Smooth muscle cell (in vitro differentiated cells): ENCODE results near the gene TMEM132E. TPM values are rescaled to one million over a fixed set of nuclear protein-coding genes. Genes with fewer than 3 reads are reported as not detected.

Experiments used
- DNase-seq: peaks from one replicate; lab custom pipeline; 2025; ENCODE audit not compliant: unreplicated experiment; lab: John Stamatoyannopoulos, UW
- H2AFZ ChIP-seq: fragments of 200-600 bp; sonication (generic); 2 replicates; pipeline ENCODE4 v1.6.0; 2016; ENCODE audit warnings: antibody characterized with exemption, low read depth, mild to moderate bottlenecking
- H3F3A ChIP-seq: fragments of 200-600 bp; sonication (generic); 2 replicates; pipeline ENCODE4 v1.6.0; 2017; ENCODE audit warnings: antibody characterized with exemption, low read depth
- H3K27ac ChIP-seq: fragments of 200-600 bp; sonication (generic); 2 replicates; pipeline ENCODE4 v1.5.1; 2016; ENCODE audit warnings: low read depth, mild to moderate bottlenecking
- H3K27me3 ChIP-seq: fragments of 200-600 bp; sonication (generic); 2 replicates; pipeline ENCODE4 v1.6.1; 2016; ENCODE audit warnings: low read depth, mild to moderate bottlenecking
- H3K36me3 ChIP-seq: fragments of 200-600 bp; sonication (generic); 2 replicates; pipeline ENCODE4 v1.5.1; 2016; ENCODE audit warnings: low read depth
- H3K4me1 ChIP-seq: fragments of 200-600 bp; sonication (generic); 2 replicates; pipeline ENCODE4 v1.5.1; 2016; ENCODE audit warnings: low read depth
- H3K4me2 ChIP-seq: fragments of 200-600 bp; sonication (generic); 2 replicates; pipeline ENCODE4 v1.6.0; 2016; ENCODE audit warnings: mild to moderate bottlenecking
- H3K4me3 ChIP-seq: fragments of 200-600 bp; sonication (generic); 2 replicates; pipeline ENCODE4 v1.5.1; 2016; ENCODE audit warnings: mild to moderate bottlenecking
- H3K79me2 ChIP-seq: fragments of 200-600 bp; sonication (generic); 2 replicates; pipeline ENCODE4 v1.6.0; 2016; ENCODE audit warnings: low read depth, mild to moderate bottlenecking
- H3K9ac ChIP-seq: fragments of 200-600 bp; sonication (generic); 2 replicates; pipeline ENCODE4 v1.6.0; 2016; ENCODE audit warnings: low read depth
- H3K9me3 ChIP-seq: fragments of 200-600 bp; sonication (generic); replicated peaks from 2 replicates; pipeline ENCODE4 v1.5.1; 2016; ENCODE audit warnings: low read depth
- H4K20me1 ChIP-seq: fragments of 200-600 bp; sonication (generic); 2 replicates; pipeline ENCODE4 v1.6.0; 2016; ENCODE audit warnings: low read depth
- WGBS: methylation state at CpG from one replicate; pipeline ENCODE4 v1.1.7; 2016; ENCODE audit warnings: low lambda C conversion rate; 5-methylcytosine and 5-hydroxymethylcytosine counted together
- polyA plus RNA-seq: library from polyadenylated mRNA; unstranded; fragments of >200 nt; fragmentation: Nextera tagmentation; extraction: Ambion mirVana; gene quantifications from 2 replicates; pipeline ENCODE4 v1.2.1, GENCODE V29; 2016
- total RNA-seq: library from RNA; depleted of rRNA; stranded (reverse); fragments of >200 nt; gene quantifications from 2 replicates; pipeline ENCODE4 v1.2.3, GENCODE V29; 2014
- TF ChIP-seq, protein P1 (sequence below): fragments of 200-600 bp; sonication (generic); IDR thresholded peaks from 2 replicates; pipeline ENCODE4 v1.5.1; 2017; ENCODE audit warnings: borderline replicate concordance, mild to moderate bottlenecking, antibody characterized with exemption; ENCODE audit not compliant: insufficient read depth, poor library complexity, severe bottlenecking

TMEM132E gene
- total and polyA plus RNA-seq, 2 experiments from 2014 or later, result 0.13 to 0.17 TPM

DNA sequence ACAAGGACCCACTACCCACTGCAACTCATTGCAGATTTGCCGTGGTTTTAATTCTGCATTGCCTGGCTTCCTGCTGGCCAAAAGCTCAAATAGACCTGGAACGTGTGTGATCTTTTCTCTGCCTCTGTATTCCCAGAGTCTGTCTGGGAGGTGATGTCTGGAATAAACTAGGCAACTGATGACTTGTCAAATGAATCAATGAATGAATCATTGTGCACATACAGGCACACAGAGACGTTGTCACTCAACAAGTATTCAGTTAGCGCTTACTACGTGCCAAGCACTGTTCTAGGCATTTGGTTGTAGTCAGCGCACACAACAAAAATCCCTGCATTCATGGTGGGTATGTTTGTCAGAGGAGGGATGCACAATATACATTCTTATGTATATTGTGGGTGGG lies 8.9 kb downstream of the TMEM132E start:
- Histone ChIP-seq H3K9ac (no peak overlapping the region), H3F3A (no peaks in the 10 kb centered on the region), H3K79me2 (no peaks in the 10 kb centered on the region), H3K36me3 (no peaks in the 10 kb centered on the region), H3K4me2 (no peak overlapping the region), H2AFZ (no peak overlapping the region), H4K20me1 (no peaks in the 10 kb centered on the region), H3K9me3 (no peaks in the 10 kb centered on the region), H3K4me1 (no peaks in the 10 kb centered on the region), H3K27ac (no peak overlapping the region), H3K4me3 (no peak overlapping the region), H3K27me3 (peaks cover 95% of the 10 kb centered on the region)
- TF ChIP-seq, protein P1, sequence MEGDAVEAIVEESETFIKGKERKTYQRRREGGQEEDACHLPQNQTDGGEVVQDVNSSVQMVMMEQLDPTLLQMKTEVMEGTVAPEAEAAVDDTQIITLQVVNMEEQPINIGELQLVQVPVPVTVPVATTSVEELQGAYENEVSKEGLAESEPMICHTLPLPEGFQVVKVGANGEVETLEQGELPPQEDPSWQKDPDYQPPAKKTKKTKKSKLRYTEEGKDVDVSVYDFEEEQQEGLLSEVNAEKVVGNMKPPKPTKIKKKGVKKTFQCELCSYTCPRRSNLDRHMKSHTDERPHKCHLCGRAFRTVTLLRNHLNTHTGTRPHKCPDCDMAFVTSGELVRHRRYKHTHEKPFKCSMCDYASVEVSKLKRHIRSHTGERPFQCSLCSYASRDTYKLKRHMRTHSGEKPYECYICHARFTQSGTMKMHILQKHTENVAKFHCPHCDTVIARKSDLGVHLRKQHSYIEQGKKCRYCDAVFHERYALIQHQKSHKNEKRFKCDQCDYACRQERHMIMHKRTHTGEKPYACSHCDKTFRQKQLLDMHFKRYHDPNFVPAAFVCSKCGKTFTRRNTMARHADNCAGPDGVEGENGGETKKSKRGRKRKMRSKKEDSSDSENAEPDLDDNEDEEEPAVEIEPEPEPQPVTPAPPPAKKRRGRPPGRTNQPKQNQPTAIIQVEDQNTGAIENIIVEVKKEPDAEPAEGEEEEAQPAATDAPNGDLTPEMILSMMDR, result no peak
- no peak for DNase-seq
- WGBS, result 90% methylated on average over 6 of the region's 6 CpGs

DNA sequence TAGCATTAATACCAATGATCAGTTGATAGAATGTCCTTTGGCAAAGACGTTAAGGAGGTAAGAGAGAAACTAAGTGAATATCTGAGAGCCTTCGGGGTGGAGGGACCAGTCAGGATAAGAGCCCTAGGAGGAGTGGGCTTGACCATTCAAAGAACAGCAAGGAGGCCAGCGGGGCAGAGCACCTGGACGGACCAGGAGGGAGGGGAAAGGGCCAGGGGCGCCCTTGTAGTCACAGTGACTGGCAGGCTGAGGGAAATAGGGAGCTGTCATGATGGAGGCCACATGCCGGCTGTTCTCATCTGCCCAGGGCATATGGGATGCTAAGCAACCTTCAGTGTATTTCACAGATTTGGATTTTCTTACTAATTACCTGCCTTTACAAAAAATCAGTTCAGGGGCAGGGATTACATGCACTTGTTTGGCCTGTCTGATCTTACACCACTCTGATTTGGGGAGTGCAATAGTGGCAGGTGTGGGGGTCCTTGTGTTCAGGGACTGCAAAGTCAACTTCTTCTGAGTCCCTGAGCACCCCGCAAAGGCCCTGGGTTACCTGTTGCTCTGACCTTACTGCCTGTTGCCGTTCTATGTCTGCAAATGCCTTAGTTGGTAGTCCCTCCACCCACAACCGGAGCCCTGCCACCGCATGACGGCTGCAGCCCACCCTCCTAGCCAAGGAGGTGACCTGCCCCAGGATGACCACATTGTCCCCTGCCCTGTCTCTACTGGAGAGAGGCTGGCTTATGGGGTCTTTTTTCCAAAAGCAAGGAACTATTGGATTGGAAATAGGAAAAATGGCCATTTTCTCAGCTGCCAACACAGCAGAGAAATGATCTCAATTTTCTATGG lies 10.0 kb downstream of the TMEM132E start:
- DNase-seq, result no peak
- no peak overlapping the region for H2AFZ ChIP-seq
- H3F3A ChIP-seq, result no peaks in the 10 kb centered on the region
- no peaks in the 10 kb centered on the region for H3K36me3 ChIP-seq
- no peak overlapping the region for H3K9ac ChIP-seq
- WGBS, result 84% methylated on average over 11 of the region's 11 CpGs
- H3K27me3 ChIP-seq, result peaks cover 91% of the 10 kb centered on the region
- no peaks in the 10 kb centered on the region for H3K4me1 ChIP-seq
- H3K27ac ChIP-seq, result no peak overlapping the region
- no peaks in the 10 kb centered on the region for H4K20me1 ChIP-seq
- no peak overlapping the region for H3K4me2 ChIP-seq
- no peaks in the 10 kb centered on the region for H3K9me3 ChIP-seq
- TF ChIP-seq, protein P1, result no peak
- H3K79me2 ChIP-seq, result no peaks in the 10 kb centered on the region
- no peak overlapping the region for H3K4me3 ChIP-seq

DNA sequence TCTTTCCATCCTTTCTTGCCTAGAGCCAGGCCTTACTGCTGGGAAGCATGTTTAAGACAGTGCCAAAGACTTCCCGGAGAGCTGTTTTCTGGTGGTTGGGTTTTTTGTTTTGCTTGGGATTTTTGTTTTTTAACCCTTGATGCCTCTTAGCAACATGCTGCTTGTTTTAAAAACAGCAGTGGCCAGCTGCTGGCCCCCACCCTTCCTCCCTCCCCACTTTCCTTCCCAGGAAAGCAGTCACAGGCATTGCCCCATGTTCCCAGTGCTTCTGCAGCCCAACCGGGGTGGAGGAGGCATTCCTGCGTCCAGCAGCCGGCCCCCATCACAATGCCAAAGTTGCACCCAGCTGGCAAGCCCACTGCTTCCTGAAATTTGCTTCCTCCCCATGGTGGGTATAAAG lies 12.6 kb downstream of the TMEM132E start:
- Histone ChIP-seq H3K4me2 (no peak overlapping the region), H3K9ac (no peak overlapping the region), H4K20me1 (no peaks in the 10 kb centered on the region), H3K4me1 (no peaks in the 10 kb centered on the region), H2AFZ (no peak overlapping the region), H3K9me3 (no peaks in the 10 kb centered on the region), H3K79me2 (no peaks in the 10 kb centered on the region), H3K27me3 (peaks cover 72% of the 10 kb centered on the region), H3K36me3 (no peaks in the 10 kb centered on the region), H3K4me3 (no peak overlapping the region), H3F3A (no peaks in the 10 kb centered on the region), H3K27ac (no peak overlapping the region)
- TF ChIP-seq, protein P1, result no peak
- DNase-seq, result no peak
- 69% methylated on average over 4 of the region's 4 CpGs for WGBS

DNA sequence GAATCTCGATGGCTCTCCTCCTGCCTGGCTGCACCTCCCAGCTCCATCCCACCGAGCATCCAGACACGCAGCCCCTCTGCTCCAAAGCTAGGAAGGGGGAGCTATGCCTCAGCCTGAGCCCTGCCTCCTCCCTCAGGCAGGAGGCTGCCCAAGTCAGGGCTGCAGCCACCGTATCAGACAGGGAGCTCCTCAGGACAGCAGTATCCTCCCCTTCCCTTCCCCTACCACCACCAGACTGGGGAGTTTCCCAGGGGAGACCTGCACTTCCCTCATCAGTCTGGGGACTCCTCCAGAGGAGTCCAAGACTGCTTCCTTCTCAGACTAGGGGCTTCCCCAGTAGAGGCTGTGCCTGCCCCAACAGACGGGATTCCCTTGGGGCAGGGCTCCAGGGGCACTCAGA lies 17.5 kb downstream of the TMEM132E start:
- no peaks in the 10 kb centered on the region for H3K36me3 ChIP-seq
- no peak overlapping the region for H2AFZ ChIP-seq
- TF ChIP-seq, protein P1, result no peak
- H3K27me3 ChIP-seq, result peaks cover 28% of the 10 kb centered on the region
- no peak overlapping the region for H3K9ac ChIP-seq
- H3K4me3 ChIP-seq, result no peak overlapping the region
- no peaks in the 10 kb centered on the region for H3K9me3 ChIP-seq
- no peaks in the 10 kb centered on the region for H4K20me1 ChIP-seq
- H3K79me2 ChIP-seq, result no peaks in the 10 kb centered on the region
- peaks cover 11% of the 10 kb centered on the region for H3K4me1 ChIP-seq
- no peak for DNase-seq
- no peak overlapping the region for H3K27ac ChIP-seq
- H3K4me2 ChIP-seq, result no peak overlapping the region
- WGBS, result 56% methylated on average over 5 of the region's 5 CpGs
- H3F3A ChIP-seq, result no peaks in the 10 kb centered on the region
